GM19372 (cell line): Measurements from ENCODE around the gene THRA.

Experiments used
- ATAC-seq: cut with Tn5 transposase; IDR thresholded peaks from one replicate; pipeline ENCODE4 v1.9.1; 2021; ENCODE audit warnings: mild to moderate bottlenecking, low read depth, moderate library complexity; ENCODE audit not compliant: unreplicated experiment

THRA gene

GRCh38 chr17:40063901-40064531, 1.3 kb downstream of the THRA start:
- ATAC-seq: no peak

GRCh38 chr17:40064971-40065768, 2.4 kb downstream of the THRA start:
- ATAC-seq: no peak

GRCh38 chr17:40065769-40066510, 3.2 kb downstream of the THRA start:
- ATAC-seq: no peak

- no peak for ATAC-seq
Observed at GRCh38 chr17:40067710-40068109, 4.9 kb downstream of the THRA start.

- no peak for ATAC-seq
Observed at GRCh38 chr17:40068129-40068581, 5.4 kb downstream of the THRA start.

- no peak for ATAC-seq
Observed at GRCh38 chr17:40068584-40068916, 5.8 kb downstream of the THRA start.

GRCh38 chr17:40068917-40069750, 6.4 kb downstream of the THRA start:
- ATAC-seq: no peak

- ATAC-seq: no peak
Observed at GRCh38 chr17:40069751-40070708, 7.3 kb downstream of the THRA start.

GRCh38 chr17:40070709-40071312, 8.0 kb downstream of the THRA start:
- no peak for ATAC-seq

GRCh38 chr17:40071313-40072039, 8.7 kb downstream of the THRA start:
- no peak for ATAC-seq

GRCh38 chr17:40072040-40072734, 9.4 kb downstream of the THRA start:
- ATAC-seq: no peak

- ATAC-seq: no peak
Observed at GRCh38 chr17:40072735-40073346, 10.1 kb downstream of the THRA start.

- no peak for ATAC-seq
Observed at GRCh38 chr17:40073454-40074174, 10.8 kb downstream of the THRA start.

GRCh38 chr17:40074175-40074512, 11.4 kb downstream of the THRA start:
- no peak for ATAC-seq

GRCh38 chr17:40074871-40075200, 12.1 kb downstream of the THRA start:
- ATAC-seq: no peak

GRCh38 chr17:40075201-40075941, 12.6 kb downstream of the THRA start:
- no peak for ATAC-seq
